A673 (cell line): Measurements from ENCODE around the gene DPM2. TPM values are rescaled to one million over a fixed set of nuclear protein-coding genes. Genes with fewer than 3 reads are reported as not detected.

Experiments
- BruUV-seq: library from RNA; stranded (reverse); fragments of 400-500 nt; replicated peaks from 2 replicates; lab custom pipeline; 2021; lab: Mats Ljungman, UMichigan
- CTCF ChIA-PET: fragments of 300-600 bp; sonication (Branson Sonifier 250); formaldehyde crosslinking; loops from one replicate; lab custom pipeline; 2022; ENCODE audit warnings: antibody characterized with exemption; lab: Charles Lee
- POLR2A ChIA-PET: fragments of 300-600 bp; sonication (Branson Sonifier 250); formaldehyde crosslinking; loops from one replicate; lab custom pipeline; 2022; ENCODE audit warnings: antibody characterized with exemption; ENCODE audit not compliant: low non-redundant PET; lab: Charles Lee
- DNase-seq: peaks from one replicate; pipeline ENCODE4 v3.0.0-alpha.2; 2015; ENCODE audit warnings: low spot score
- H3K27ac ChIP-seq: fragments of 200-600 bp; sonication (generic); 2 replicates; pipeline ENCODE4 v1.5.1; 2016; ENCODE audit warnings: mixed run types, low read depth, mild to moderate bottlenecking, mixed read lengths, antibody characterized with exemption, low read length; ENCODE audit not compliant: poor library complexity, severe bottlenecking
- H3K27me3 ChIP-seq: fragments of 200-600 bp; sonication (generic); replicated peaks from 2 replicates; pipeline ENCODE4 v1.6.1; 2017; ENCODE audit warnings: mixed run types, low read depth, mild to moderate bottlenecking, mixed read lengths, antibody characterized with exemption, low read length; ENCODE audit not compliant: insufficient read depth, poor library complexity
- H3K36me3 ChIP-seq: fragments of 200-600 bp; sonication (generic); 2 replicates; pipeline ENCODE4 v1.6.1; 2016; ENCODE audit warnings: mixed run types, mild to moderate bottlenecking, mixed read lengths, antibody characterized with exemption, low read length; ENCODE audit not compliant: insufficient read depth, poor library complexity, severe bottlenecking
- H3K4me1 ChIP-seq: fragments of 200-600 bp; sonication (generic); 2 replicates; pipeline ENCODE4 v1.6.1; 2017; ENCODE audit warnings: mixed run types, mild to moderate bottlenecking, mixed read lengths, antibody characterized with exemption, low read length; ENCODE audit not compliant: insufficient read depth, poor library complexity, severe bottlenecking
- H3K4me3 ChIP-seq: fragments of 200-600 bp; sonication (generic); 2 replicates; pipeline ENCODE4 v1.5.1; 2016; ENCODE audit warnings: low read depth, mixed run types, mild to moderate bottlenecking, mixed read lengths, low read length; ENCODE audit not compliant: poor library complexity, severe bottlenecking
- H3K9me3 ChIP-seq: fragments of 200-600 bp; sonication (generic); 2 replicates; pipeline ENCODE4 v1.6.1; 2016; ENCODE audit warnings: mixed run types, low read depth, mild to moderate bottlenecking, mixed read lengths, antibody characterized with exemption, low read length; ENCODE audit not compliant: poor library complexity, severe bottlenecking
- EZH2 ChIP-seq: fragments of 200-600 bp; sonication (generic); IDR thresholded peaks from 2 replicates; pipeline ENCODE4 v1.6.1; 2017; ENCODE audit warnings: borderline replicate concordance, low read depth, mild to moderate bottlenecking, mixed read lengths, antibody characterized with exemption, low read length; ENCODE audit not compliant: poor library complexity, severe bottlenecking
- intact Hi-C: fragments of 100-400 bp; cut with micrococcal nuclease; formaldehyde crosslinking; loops from one replicate; pipeline ENCODE4 v1.10.0; 2022; ENCODE audit not compliant: unreplicated experiment
- total RNA-seq: library from RNA; stranded (reverse); gene quantifications from 2 replicates; pipeline ENCODE4 v1.2.3, GENCODE V29; 2021
- TF ChIP-seq, protein P1 (sequence below): fragments of 300-800, 200-600 bp; sonication (generic); conservative IDR thresholded peaks from 2 replicates; pipeline ENCODE4 v1.5.1; 2017; ENCODE audit warnings: low read depth, mild to moderate bottlenecking, antibody characterized with exemption, low read length, moderate library complexity, mixed read lengths

The DPM2 gene
- total RNA-seq, 1 experiment from 2014 or later, result 51.5 TPM

DNA sequence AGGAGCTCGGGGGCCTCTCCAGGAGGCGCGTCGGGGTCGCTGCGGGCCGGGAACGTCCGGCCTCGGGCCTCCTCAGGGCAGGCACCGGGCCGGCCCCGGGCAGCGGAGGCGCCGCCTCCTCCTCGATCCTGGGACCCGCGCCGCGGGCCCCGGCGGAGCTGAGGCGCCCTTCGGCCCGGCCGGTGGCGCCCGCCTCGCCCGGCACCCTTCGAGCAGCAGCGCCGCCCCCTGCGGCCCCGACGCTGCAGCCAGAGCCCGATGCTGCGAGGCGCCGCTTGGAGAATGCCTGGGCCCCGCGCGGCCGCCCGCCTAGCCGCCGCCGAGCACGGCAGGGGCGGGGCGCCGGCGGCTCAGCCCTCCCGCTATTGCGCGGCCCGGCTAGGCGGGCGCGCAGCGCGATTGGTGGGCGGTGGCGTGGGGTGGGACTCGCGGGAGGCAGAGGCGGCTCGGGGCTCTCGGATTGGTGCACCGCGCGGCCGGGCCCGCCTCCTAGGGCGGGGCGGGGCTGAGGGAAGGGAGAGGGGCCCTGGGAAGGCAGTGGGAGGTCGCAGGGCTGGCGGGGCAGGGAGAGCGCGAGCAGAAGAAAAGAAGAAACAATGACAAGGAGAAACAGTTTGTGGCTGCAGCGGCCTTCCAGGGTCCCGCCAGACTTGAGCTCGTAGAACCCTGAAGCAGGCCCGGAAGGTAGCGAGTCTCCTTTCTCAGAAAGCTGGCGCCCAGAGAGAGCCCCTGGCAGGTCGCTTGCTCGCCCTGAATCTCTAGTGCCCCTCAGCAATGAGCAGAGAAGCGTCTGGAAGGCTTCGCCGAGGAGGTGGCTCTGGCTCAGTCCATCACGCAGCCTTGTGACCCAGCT is 43.3 kb upstream of the DPM2 start, which contains the start of gene EEIG1:
Gene EEIG1, minus strand, starts transcription at position 284 of the 853 bp plus-strand sequence. CDS start 852 bp downstream, outside the sequence.
- CTCF ChIA-PET, result interaction anchor here (0.5 kb wide), 1 partner anchor 83 kb away, joined by 4 read pairs; no protein-coding TSS in a partner anchor
- H3K4me1 ChIP-seq, result peaks cover 21% of the 10 kb centered on the region
- H3K27me3 ChIP-seq, result no peaks in the 10 kb centered on the region
- DNase-seq, result peak; percentile 97
- no TSS peak for BruUV-seq
- H3K27ac ChIP-seq, result peak within 1 kb of the TSS; percentile 83
- TF ChIP-seq, protein P1, sequence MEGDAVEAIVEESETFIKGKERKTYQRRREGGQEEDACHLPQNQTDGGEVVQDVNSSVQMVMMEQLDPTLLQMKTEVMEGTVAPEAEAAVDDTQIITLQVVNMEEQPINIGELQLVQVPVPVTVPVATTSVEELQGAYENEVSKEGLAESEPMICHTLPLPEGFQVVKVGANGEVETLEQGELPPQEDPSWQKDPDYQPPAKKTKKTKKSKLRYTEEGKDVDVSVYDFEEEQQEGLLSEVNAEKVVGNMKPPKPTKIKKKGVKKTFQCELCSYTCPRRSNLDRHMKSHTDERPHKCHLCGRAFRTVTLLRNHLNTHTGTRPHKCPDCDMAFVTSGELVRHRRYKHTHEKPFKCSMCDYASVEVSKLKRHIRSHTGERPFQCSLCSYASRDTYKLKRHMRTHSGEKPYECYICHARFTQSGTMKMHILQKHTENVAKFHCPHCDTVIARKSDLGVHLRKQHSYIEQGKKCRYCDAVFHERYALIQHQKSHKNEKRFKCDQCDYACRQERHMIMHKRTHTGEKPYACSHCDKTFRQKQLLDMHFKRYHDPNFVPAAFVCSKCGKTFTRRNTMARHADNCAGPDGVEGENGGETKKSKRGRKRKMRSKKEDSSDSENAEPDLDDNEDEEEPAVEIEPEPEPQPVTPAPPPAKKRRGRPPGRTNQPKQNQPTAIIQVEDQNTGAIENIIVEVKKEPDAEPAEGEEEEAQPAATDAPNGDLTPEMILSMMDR, result no peak
- no peak for TF ChIP-seq EZH2
- H3K4me3 ChIP-seq, result peak within 1 kb of the TSS; percentile 96
- intact Hi-C loops, result no loop called here
- POLR2A ChIA-PET, result interaction anchor here (0.6 kb wide), 1 partner anchor 9 kb away, joined by 6 read pairs; no protein-coding TSS in a partner anchor
- no peaks in the 10 kb centered on the region for H3K36me3 ChIP-seq
- H3K9me3 ChIP-seq, result no peaks in the 10 kb centered on the region

DNA sequence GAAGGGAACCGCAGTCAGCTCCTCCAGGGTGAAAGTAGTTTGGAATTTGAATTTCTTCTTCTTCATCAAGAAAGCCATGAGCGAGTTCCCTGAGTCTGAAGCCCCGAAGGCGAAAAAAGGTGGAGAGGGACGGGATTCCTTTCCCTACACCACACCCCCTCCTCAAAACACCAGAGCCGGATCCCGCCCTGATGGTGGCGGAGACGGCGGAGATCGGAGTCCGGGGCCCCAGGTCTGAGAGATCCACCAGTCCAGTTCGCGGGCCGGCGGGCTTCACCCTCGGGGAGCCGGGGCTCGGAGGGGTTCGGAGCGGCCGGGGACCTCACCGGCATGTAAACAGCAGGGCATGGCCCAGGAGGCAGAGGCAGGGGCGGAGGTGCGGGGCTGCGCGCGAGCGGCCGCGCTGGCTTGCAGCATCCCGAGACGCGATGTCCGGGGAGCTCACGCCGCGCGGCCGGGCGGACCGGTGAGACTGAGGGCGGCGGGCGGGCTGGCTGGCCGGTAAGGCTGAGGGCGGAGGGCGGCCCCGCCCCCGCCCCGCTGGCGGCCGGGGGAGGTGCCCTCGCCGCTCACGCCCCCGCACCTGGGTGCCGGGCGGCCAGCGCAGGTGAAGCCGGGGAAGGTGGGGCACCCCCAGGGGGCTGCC is 42.5 kb upstream of the DPM2 start:
- POLR2A ChIA-PET, result no interaction called here
- no TSS peak for BruUV-seq
- CTCF ChIA-PET, result interaction anchor here (1.5 kb wide), 1 partner anchor 37 kb away, joined by 5 read pairs; no protein-coding TSS in a partner anchor
- Histone ChIP-seq H3K4me3 (peak overlapping the region; percentile 96), H3K36me3 (no peaks in the 10 kb centered on the region), H3K9me3 (no peaks in the 10 kb centered on the region), H3K27ac (peak overlapping the region; percentile 69), H3K4me1 (peaks cover 23% of the 10 kb centered on the region), H3K27me3 (no peaks in the 10 kb centered on the region)
- TF ChIP-seq EZH2, result no peak
- TF ChIP-seq, protein P1, result no peak
- intact Hi-C loops, result no loop called here
- DNase-seq, result peak; percentile 33

DNA sequence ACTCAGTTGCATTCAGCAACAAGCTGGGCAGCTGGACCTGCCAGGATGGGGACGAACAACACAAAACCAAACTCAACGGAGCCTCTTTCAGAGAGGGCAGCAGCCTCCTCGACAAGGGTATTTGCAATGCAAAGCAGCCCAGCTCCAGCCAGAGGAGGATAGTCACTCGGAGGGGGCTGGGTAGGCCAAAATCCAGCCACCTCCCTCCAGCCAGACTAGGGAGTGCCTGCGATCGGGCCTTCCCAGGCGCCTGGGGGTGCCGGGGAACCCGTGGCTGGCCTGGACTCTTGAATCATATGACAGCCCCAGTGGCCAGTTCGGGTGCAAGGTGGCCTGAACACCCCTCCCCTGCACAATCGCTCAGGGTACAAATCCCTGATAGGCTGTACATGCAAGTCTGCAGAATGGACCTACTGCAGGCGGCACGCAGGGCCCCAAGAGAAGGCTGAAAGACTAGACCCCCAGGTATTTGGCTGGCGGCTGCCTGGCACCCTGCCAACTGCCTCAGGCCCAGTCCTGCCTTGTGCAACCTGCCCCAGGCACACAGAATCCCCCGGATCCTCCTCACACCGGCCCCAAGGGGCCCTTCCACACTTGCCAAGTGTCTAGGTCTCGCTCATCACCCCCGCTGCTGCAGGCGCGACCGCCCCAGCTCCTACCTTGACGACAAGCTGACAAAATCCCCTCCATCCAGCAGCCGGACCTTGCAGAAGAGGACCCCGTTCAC is 41.8 kb upstream of the DPM2 start:
- H3K4me1 ChIP-seq, result peaks cover 24% of the 10 kb centered on the region
- intact Hi-C loops, result no loop called here
- POLR2A ChIA-PET, result no interaction called here

More for the DNA sequence above, 41.8 kb upstream of the DPM2 start:
- CTCF ChIA-PET, result interaction anchor here (1.5 kb wide), 1 partner anchor 36 kb away, joined by 5 read pairs; no protein-coding TSS in a partner anchor
- BruUV-seq, result TSS peak; percentile 51
- Histone ChIP-seq H3K9me3 (no peaks in the 10 kb centered on the region), H3K36me3 (no peaks in the 10 kb centered on the region), H3K27ac (peak overlapping the region; percentile 69), H3K27me3 (no peaks in the 10 kb centered on the region), H3K4me3 (peak overlapping the region; percentile 96)
- peak; percentile 37 for DNase-seq
- no peak for TF ChIP-seq EZH2
- TF ChIP-seq, protein P1, result no peak
